K562 (cell line): ENCODE results near the gene C15orf61. TPM values are rescaled to one million over a fixed set of nuclear protein-coding genes. Genes with fewer than 3 reads are reported as not detected.

Source experiments
- ATAC-seq: fragments of 200-7000 bp; cut with Tn5 transposase; 3 replicates; pipeline ENCODE4 v1.9.1; 2020; ENCODE audit warnings: moderate library complexity
- BruUV-seq: library from RNA; stranded (reverse); fragments of 400-500 nt; replicated peaks from 2 replicates; lab custom pipeline; 2021; lab: Mats Ljungman, UMichigan
- CTCF ChIA-PET: fragments of 300-600 bp; formaldehyde crosslinking; extraction: SDS; loops from one replicate; lab custom pipeline; 2021; ENCODE audit warnings: low intra/inter-chr PET ratio; lab: Yijun Ruan, JAX
- POLR2A ChIA-PET: fragments of 300-600, 350-650 bp; sonication (Branson Sonifier 250); formaldehyde crosslinking; extraction: SDS; loops from one replicate; lab custom pipeline; 2021; ENCODE audit warnings: antibody characterized with exemption, inconsistent platforms; lab: Yijun Ruan, JAX
- DNase-seq, 4 experiments: peaks; one replicate each; pipeline versions ENCODE4 v3.0.0 to v3.0.0-alpha.2; 2011 to 2018; ENCODE audit warnings: low spot score in 3 of 4, mixed read lengths in 3 of 4; ENCODE audit errors: extremely low read depth in 1 of 4
- FAIRE-seq: peaks from 2 replicates; lab custom pipeline; 2011; peaks lifted over from hg19 to GRCh38; lab: Jason Lieb, UNC
- H2AFZ ChIP-seq: 2 replicates; pipeline ENCODE4 v1.6.0; 2011; ENCODE audit warnings: low read depth, low read length, control low read depth, inconsistent platforms
- H3K27ac ChIP-seq: fragments of 200-600 bp; 3 replicates; pipeline ENCODE4 v1.8.0; 2011; ENCODE audit warnings: low read depth, mild to moderate bottlenecking, control low read depth, inconsistent platforms, low read length, moderate library complexity, mixed read lengths; ENCODE audit errors: extremely low read depth
- H3K27me3 ChIP-seq, 2 experiments: fragments of 300-600 bp in 1 of 2; 2 replicates in 1 of 2; 3 replicates in 1 of 2; pipeline versions ENCODE4 v1.6.0 to v1.8.0; 2011; ENCODE audit warnings: inconsistent platforms in 2 of 2, low read length in 2 of 2, mild to moderate bottlenecking in 1 of 2, mixed read lengths in 1 of 2, moderate library complexity in 1 of 2; ENCODE audit not compliant: control insufficient read depth in 2 of 2, insufficient read depth in 2 of 2
- H3K36me3 ChIP-seq: fragments of 300-600 bp; 3 replicates; pipeline ENCODE4 v1.8.0; 2011; ENCODE audit warnings: mild to moderate bottlenecking, low read length, inconsistent platforms; ENCODE audit not compliant: control insufficient read depth, insufficient read depth
- H3K4me1 ChIP-seq, 2 experiments: fragments of 200-600 bp in 1 of 2; replicated peaks in 1 of 2; 2 replicates in 1 of 2; 3 replicates in 1 of 2; pipeline versions ENCODE4 v1.5.1 to v1.8.0; 2011; ENCODE audit warnings: inconsistent platforms in 2 of 2, low read length in 2 of 2, mild to moderate bottlenecking in 1 of 2, mixed read lengths in 1 of 2, moderate library complexity in 1 of 2; ENCODE audit not compliant: control insufficient read depth in 2 of 2, insufficient read depth in 2 of 2
- H3K4me2 ChIP-seq: 2 replicates; pipeline ENCODE4 v1.6.1; 2011; ENCODE audit warnings: low read length, control low read depth, inconsistent platforms, mixed read lengths; ENCODE audit not compliant: insufficient read depth
- H3K4me3 ChIP-seq: fragments of 200-600 bp; sonication (generic), shearing (Covaris generic); 2 replicates; pipeline ENCODE4 v1.5.1; 2016; ENCODE audit warnings: control low read depth, inconsistent platforms
- H3K79me2 ChIP-seq: fragments of 200-600 bp; 3 replicates; pipeline ENCODE4 v1.8.0; 2011; ENCODE audit warnings: low read length, inconsistent platforms; ENCODE audit not compliant: control insufficient read depth, insufficient read depth
- H3K9ac ChIP-seq, 2 experiments: 2 replicates each; pipeline versions ENCODE4 v1.6.0 to v1.6.1; 2011; ENCODE audit warnings: low read depth in 2 of 2, low read length in 2 of 2, control low read depth in 1 of 2, inconsistent platforms in 1 of 2, mild to moderate bottlenecking in 1 of 2, mixed read lengths in 1 of 2; ENCODE audit not compliant: insufficient read depth in 1 of 2
- H3K9me1 ChIP-seq: one replicate; pipeline ENCODE4 v1.6.0; 2011; ENCODE audit warnings: inconsistent platforms, mild to moderate bottlenecking, low read length, moderate library complexity; ENCODE audit not compliant: control insufficient read depth, insufficient read depth
- H3K9me3 ChIP-seq: replicated peaks from 2 replicates; pipeline ENCODE4 v1.5.1; 2011; ENCODE audit warnings: low read depth, low read length, inconsistent platforms; ENCODE audit not compliant: control insufficient read depth, insufficient read depth
- H4K20me1 ChIP-seq: replicated peaks from 2 replicates; pipeline ENCODE4 v1.6.1; 2011; ENCODE audit warnings: low read length, inconsistent platforms, mixed read lengths; ENCODE audit not compliant: control insufficient read depth, insufficient read depth
- ATF3 ChIP-seq, 2 experiments: fragments of 450-650 bp in 1 of 2; sonication (generic) in 1 of 2; formaldehyde crosslinking in 1 of 2; IDR thresholded peaks in 1 of 2; conservative IDR thresholded peaks in 1 of 2; 2 replicates each; pipeline versions ENCODE4 v1.6.1 to v1.8.1; 2016 to 2023; ENCODE audit warnings: mild to moderate bottlenecking in 2 of 2, moderate library complexity in 2 of 2, inconsistent platforms in 1 of 2, missing genetic modification reagents in 1 of 2
- C11orf30 ChIP-seq: fragments of 450-650 bp; IDR thresholded peaks from 2 replicates; pipeline ENCODE4 v1.6.1; 2016; ENCODE audit warnings: low read depth, mild to moderate bottlenecking
- MAFF ChIP-seq: IDR thresholded peaks from 2 replicates; pipeline ENCODE4 v1.6.1; 2012; ENCODE audit warnings: low read length, improper control_type of control experiment
- MAFG ChIP-seq: fragments of 450-650 bp; conservative IDR thresholded peaks from 2 replicates; pipeline ENCODE4 v1.6.1; 2016; ENCODE audit warnings: missing genetic modification characterization, missing compliant biosample characterization
- NCOA4 ChIP-seq: fragments of 450-650 bp; IDR thresholded peaks from 2 replicates; pipeline ENCODE4 v1.6.1; 2018; ENCODE audit warnings: mild to moderate bottlenecking; ENCODE audit not compliant: partially characterized antibody
- NFE2 ChIP-seq: IDR thresholded peaks from 2 replicates; pipeline ENCODE4 v1.6.1; 2014; ENCODE audit warnings: antibody characterized with exemption, low read depth
- PML ChIP-seq: IDR thresholded peaks from 2 replicates; pipeline ENCODE4 v1.6.1; 2012; ENCODE audit warnings: low read length, inconsistent platforms
- RBM34 ChIP-seq: fragments of 200-400 bp; formaldehyde crosslinking; IDR thresholded peaks from 2 replicates; pipeline ENCODE4 v1.6.1; 2018; ENCODE audit warnings: low read length, borderline replicate concordance; ENCODE audit not compliant: insufficient read depth
- SIRT6 ChIP-seq: IDR thresholded peaks from one replicate; pipeline ENCODE4 v1.6.1; 2012; ENCODE audit warnings: low read depth, mild to moderate bottlenecking, control low read depth, inconsistent platforms, low read length, moderate library complexity
- TRIM25 ChIP-seq: fragments of 450-650 bp; IDR thresholded peaks from 2 replicates; pipeline ENCODE4 v1.7.0; 2016; ENCODE audit warnings: borderline replicate concordance
- ZNF184 ChIP-seq: sonication (generic); formaldehyde crosslinking; IDR thresholded peaks from 2 replicates; pipeline ENCODE4 v1.5.0; 2020; ENCODE audit warnings: missing genetic modification reagents
- ZNF316 ChIP-seq: fragments of 450-650 bp; IDR thresholded peaks from 2 replicates; pipeline ENCODE4 v1.6.1; 2016
- WGBS: fragments of 100-300 bp; shearing (Covaris generic); methylation state at CpG from one replicate; pipeline ENCODE4 v1.1.6; 2016; ENCODE audit warnings: low coverage, mixed read lengths; ENCODE audit not compliant: insufficient coverage; ENCODE audit errors: missing lambda C conversion rate; 5-methylcytosine and 5-hydroxymethylcytosine counted together
- in situ Hi-C: fragments of 300-500 bp; cut with MboI; formaldehyde crosslinking; loops from 4 replicates; pipeline ENCODE4 v1.15.0; 2018; ENCODE audit warnings: inconsistent platforms, mixed read lengths
- intact Hi-C: fragments of 100-400 bp; cut with micrococcal nuclease; formaldehyde crosslinking; loops from 2 replicates; pipeline ENCODE4 v1.14.2; 2022
- polyA plus RNA-seq, 8 experiments: library from polyadenylated mRNA; depleted of rRNA in 4 of 8; stranded (reverse) in 5 of 8; unstranded in 3 of 8; fragments of >200 nt; fragmentation: Nextera tagmentation in 2 of 8; fragmentation: Illumina TruSeq in 1 of 8; extraction: Ambion mirVana in 2 of 8; extraction: Trizol in 1 of 8; gene quantifications; 2 replicates each; pipeline versions ENCODE4 v1.2.1 to v1.2.3, GENCODE V29; 2011 to 2014; ENCODE audit warnings: inconsistent platforms in 1 of 8, missing spikeins in 1 of 8
- total RNA-seq, 7 experiments: library from RNA; depleted of rRNA in 6 of 7; stranded (reverse); fragments of >200 nt in 6 of 7; fragmentation: Illumina TruSeq in 2 of 7; extraction: Trizol in 2 of 7; gene quantifications; 2 replicates each; pipeline versions ENCODE4 v1.2.1 to v1.2.3, GENCODE V29; 2011 to 2021; ENCODE audit warnings: low replicate concordance in 1 of 7

C15orf61 gene
- total and polyA plus RNA-seq, 9 of the 15 experiments (the other 6 are each of a cell fraction or from before 2014, with no cell fraction given) = 1.6 to 10.5 (median 4.3) TPM

- in situ Hi-C loops (no loop called here), intact Hi-C loops (no loop called here)
- no peaks in the 10 kb centered on the region for H3K36me3 ChIP-seq
- BruUV-seq = no TSS peak
- no peak overlapping the region for H2AFZ ChIP-seq
- H3K9ac ChIP-seq = no peak overlapping the region
- no peak overlapping the region for H3K27ac ChIP-seq
- H3K9me3 ChIP-seq = no peaks in the 10 kb centered on the region
- H3K4me1 ChIP-seq = peaks cover 6 to 10% of the 10 kb centered on the region in 2 experiments; a peak in 3 of 5 replicates
- ATAC-seq (no peak), FAIRE-seq (no peak), DNase-seq (no peak)
- no peak overlapping the region for H3K4me2 ChIP-seq
- ChIA-PET CTCF (no interaction called here), POLR2A (no interaction called here)
- no peaks in the 10 kb centered on the region for H3K27me3 ChIP-seq
- no peaks in the 10 kb centered on the region for H3K9me1 ChIP-seq
- no peaks in the 10 kb centered on the region for H4K20me1 ChIP-seq
- no peaks in the 10 kb centered on the region for H3K79me2 ChIP-seq
- no peak overlapping the region for H3K4me3 ChIP-seq
- WGBS = 55% methylated on average over 9 of the region's 9 CpGs
- no peak for TF ChIP-seq ATF3 (IDR thresholded peaks at IDR 0.05)
- no peak for TF ChIP-seq ATF3 (CRISPR knock-in tag; conservative IDR thresholded peaks at IDR 0.05)
These were observed 7.8 kb upstream of the C15orf61 start for GRCh38 chr15:67512933-67513714.

- Histone ChIP-seq H3K36me3 (no peaks in the 10 kb centered on the region), H4K20me1 (no peaks in the 10 kb centered on the region), H2AFZ (no peak overlapping the region), H3K4me3 (no peak overlapping the region), H3K9me3 (no peaks in the 10 kb centered on the region), H3K27me3 (no peaks in the 10 kb centered on the region), H3K9me1 (no peaks in the 10 kb centered on the region), H3K27ac (no peak overlapping the region), H3K4me2 (no peak overlapping the region), H3K4me1 (peaks cover 9 to 10% of the 10 kb centered on the region in 2 experiments; a peak in 4 of 5 replicates), H3K9ac (no peak overlapping the region), H3K79me2 (no peaks in the 10 kb centered on the region)
- ATAC-seq (no peak), DNase-seq (no peak), FAIRE-seq (no peak)
- in situ Hi-C loops (no loop called here), intact Hi-C loops (no loop called here)
- ChIA-PET POLR2A (interaction anchor here (1.1 to 1.6 kb wide), 2 partner anchors 8 to 13 kb away, joined by 3 to 4 read pairs; no protein-coding TSS in a partner anchor), CTCF (no interaction called here)
- 83% methylated on average over 3 of the region's 3 CpGs for WGBS
- no TSS peak for BruUV-seq
- TF ChIP-seq RBM34 = no peak
- no peak for TF ChIP-seq PML
- peak; percentile 25; the same call in 1 of the 2 replicates for TF ChIP-seq ZNF316
- TF ChIP-seq NCOA4 = no peak
- TF ChIP-seq MAFF = peak; percentile 3; the same call in 1 of the 2 replicates
- TF ChIP-seq MAFG = peak; percentile 71
- no peak for TF ChIP-seq TRIM25
- TF ChIP-seq SIRT6 = no peak
- no peak for TF ChIP-seq ZNF184
- peak; percentile 49; the same call in 1 of the 2 replicates for TF ChIP-seq C11orf30
- TF ChIP-seq NFE2 = peak; percentile 40; the same call in 1 of the 2 replicates
These were observed 5.8 kb upstream of the C15orf61 start for GRCh38 chr15:67515090-67515489.
